ENCODE data around the gene PTGER1. TPM values are rescaled to one million over a fixed set of nuclear protein-coding genes. Genes with fewer than 3 reads are reported as not detected.
A peak's percentile ranks its signal among the peaks of the same experiment; 100 is the strongest.

PTGER1 gene
- total RNA-seq, 1 donor from 2014 or later: not detected

- Mint-ChIP-seq H3K4me1 (peaks cover 25% of the 10 kb centered on the region), H3K27ac (no peak overlapping the region), H3K36me3 (ENCODE audit: low read depth) (peaks cover 3% of the 10 kb centered on the region), H3K9me3 (no peaks in the 10 kb centered on the region), H3K4me3 (no peak overlapping the region), H3K27me3 (peaks cover 28% of the 10 kb centered on the region)
- ATAC-seq (ENCODE audit: low read depth) (no peak), DNase-seq (no peak)
- no peak for TF ChIP-seq CTCF (IDR thresholded peaks at IDR 0.05)
- POLR2A ChIA-PET: no interaction called here
- CTCF ChIA-PET: no interaction called here
- intact Hi-C loops (cut with micrococcal nuclease): loop anchor here (10.0 kb wide), 1 partner anchor 401 kb away; the partner anchor contains the start of gene MISP3
Measured at GRCh38 chr19:14476327-14476672, 1.1 kb upstream of the PTGER1 start.

- peaks cover 28% of the 10 kb centered on the region for H3K27me3 Mint-ChIP-seq
Measured at GRCh38 chr19:14474827-14475226, 327 bp downstream of the PTGER1 start.

GRCh38 chr19:14473978-14474578 lies 1.1 kb downstream of the PTGER1 start:
- no peak overlapping the region for H3K27ac Mint-ChIP-seq
- no peaks in the 10 kb centered on the region for H3K9me3 Mint-ChIP-seq
- peaks cover 25% of the 10 kb centered on the region for H3K4me1 Mint-ChIP-seq
- ChIA-PET POLR2A (interaction anchor here (0.7 kb wide), 1 partner anchor 492 kb away, joined by 4 read pairs; no protein-coding TSS in a partner anchor), CTCF (no interaction called here)
- TF ChIP-seq CTCF (IDR thresholded peaks at IDR 0.05): no peak
- H3K36me3 Mint-ChIP-seq (ENCODE audit: low read depth): peaks cover 23% of the 10 kb centered on the region
- no peak overlapping the region for H3K4me3 Mint-ChIP-seq
- intact Hi-C loops (cut with micrococcal nuclease): loop anchor here (10.0 kb wide), 1 partner anchor 399 kb away; the partner anchor contains the start of gene MISP3
- DNase-seq (no peak), ATAC-seq (ENCODE audit: low read depth) (no peak)
- H3K27me3 Mint-ChIP-seq: peaks cover 28% of the 10 kb centered on the region

More at GRCh38 chr19:14474827-14475226, 327 bp downstream of the PTGER1 start:
- H3K27ac Mint-ChIP-seq: no peak overlapping the region
- no peak for TF ChIP-seq CTCF (IDR thresholded peaks at IDR 0.05)
- POLR2A ChIA-PET: interaction anchor here (0.7 kb wide), 1 partner anchor 491 kb away, joined by 4 read pairs; no protein-coding TSS in a partner anchor
- no peak overlapping the region for H3K4me3 Mint-ChIP-seq
- H3K9me3 Mint-ChIP-seq: no peaks in the 10 kb centered on the region
- peaks cover 25% of the 10 kb centered on the region for H3K4me1 Mint-ChIP-seq
- DNase-seq (no peak), ATAC-seq (ENCODE audit: low read depth) (no peak)
- CTCF ChIA-PET: no interaction called here
- intact Hi-C loops (cut with micrococcal nuclease): loop anchor here (10.0 kb wide), 1 partner anchor 400 kb away; the partner anchor contains the start of gene MISP3
- H3K36me3 Mint-ChIP-seq (ENCODE audit: low read depth): peaks cover 16% of the 10 kb centered on the region

- ATAC-seq (ENCODE audit: low read depth) (no peak), DNase-seq (no peak)
- Mint-ChIP-seq H3K36me3 (ENCODE audit: low read depth) (peaks cover 31% of the 10 kb centered on the region), H3K27me3 (peaks cover 28% of the 10 kb centered on the region), H3K4me3 (peak overlapping the region; percentile 44), H3K9me3 (no peaks in the 10 kb centered on the region), H3K27ac (no peak overlapping the region), H3K4me1 (peaks cover 25% of the 10 kb centered on the region)
- ChIA-PET POLR2A (no interaction called here), CTCF (interaction anchor here (0.8 to 2.0 kb wide), 6 partner anchors 41 to 338 kb away, joined by 3 to 7 read pairs (median 4); partner anchors contain the start of gene PKN1)
- intact Hi-C loops (cut with micrococcal nuclease): loop anchor here (10.0 kb wide), 1 partner anchor 399 kb away; the partner anchor contains the start of gene MISP3
- TF ChIP-seq CTCF (IDR thresholded peaks at IDR 0.05): no peak
Measured at GRCh38 chr19:14473073-14473977, 1.8 kb downstream of the PTGER1 start.
